ENCODE measurements around the gene ZC3H4. TPM values are rescaled to one million over a fixed set of nuclear protein-coding genes. Genes with fewer than 3 reads are reported as not detected.

ZC3H4 gene
- total RNA-seq, 4 donors from 2014 or later, result 13.1 to 20.9 (median 18.0) TPM

DNA sequence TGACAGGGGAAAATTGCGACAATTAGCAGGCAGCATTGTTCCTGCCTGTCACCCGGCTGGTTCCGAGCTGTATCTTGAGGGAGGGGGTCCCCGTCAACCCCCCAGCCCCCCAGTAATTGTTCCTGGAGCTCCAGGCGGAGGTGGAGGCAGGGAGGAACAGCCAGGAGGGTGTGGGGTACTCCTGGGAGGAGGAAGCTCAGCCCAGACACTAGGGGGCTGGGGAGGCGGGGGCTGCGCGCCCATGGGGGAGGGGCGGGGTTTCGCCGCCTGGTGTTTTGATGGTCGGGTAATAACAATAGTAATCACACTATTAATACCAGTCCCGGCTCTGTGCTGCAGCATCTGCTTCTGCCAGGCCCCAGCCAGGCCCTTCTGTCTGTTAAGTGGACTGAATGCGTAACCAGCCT lies 85.4 kb downstream of the ZC3H4 start:
- DNase-seq (ENCODE audit: low spot score) (no peak), ATAC-seq (ENCODE audit: low FRiP score) (no peak)
- TF ChIP-seq, protein P1, sequence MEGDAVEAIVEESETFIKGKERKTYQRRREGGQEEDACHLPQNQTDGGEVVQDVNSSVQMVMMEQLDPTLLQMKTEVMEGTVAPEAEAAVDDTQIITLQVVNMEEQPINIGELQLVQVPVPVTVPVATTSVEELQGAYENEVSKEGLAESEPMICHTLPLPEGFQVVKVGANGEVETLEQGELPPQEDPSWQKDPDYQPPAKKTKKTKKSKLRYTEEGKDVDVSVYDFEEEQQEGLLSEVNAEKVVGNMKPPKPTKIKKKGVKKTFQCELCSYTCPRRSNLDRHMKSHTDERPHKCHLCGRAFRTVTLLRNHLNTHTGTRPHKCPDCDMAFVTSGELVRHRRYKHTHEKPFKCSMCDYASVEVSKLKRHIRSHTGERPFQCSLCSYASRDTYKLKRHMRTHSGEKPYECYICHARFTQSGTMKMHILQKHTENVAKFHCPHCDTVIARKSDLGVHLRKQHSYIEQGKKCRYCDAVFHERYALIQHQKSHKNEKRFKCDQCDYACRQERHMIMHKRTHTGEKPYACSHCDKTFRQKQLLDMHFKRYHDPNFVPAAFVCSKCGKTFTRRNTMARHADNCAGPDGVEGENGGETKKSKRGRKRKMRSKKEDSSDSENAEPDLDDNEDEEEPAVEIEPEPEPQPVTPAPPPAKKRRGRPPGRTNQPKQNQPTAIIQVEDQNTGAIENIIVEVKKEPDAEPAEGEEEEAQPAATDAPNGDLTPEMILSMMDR (IDR thresholded peaks at IDR 0.05), result no peak

DNA sequence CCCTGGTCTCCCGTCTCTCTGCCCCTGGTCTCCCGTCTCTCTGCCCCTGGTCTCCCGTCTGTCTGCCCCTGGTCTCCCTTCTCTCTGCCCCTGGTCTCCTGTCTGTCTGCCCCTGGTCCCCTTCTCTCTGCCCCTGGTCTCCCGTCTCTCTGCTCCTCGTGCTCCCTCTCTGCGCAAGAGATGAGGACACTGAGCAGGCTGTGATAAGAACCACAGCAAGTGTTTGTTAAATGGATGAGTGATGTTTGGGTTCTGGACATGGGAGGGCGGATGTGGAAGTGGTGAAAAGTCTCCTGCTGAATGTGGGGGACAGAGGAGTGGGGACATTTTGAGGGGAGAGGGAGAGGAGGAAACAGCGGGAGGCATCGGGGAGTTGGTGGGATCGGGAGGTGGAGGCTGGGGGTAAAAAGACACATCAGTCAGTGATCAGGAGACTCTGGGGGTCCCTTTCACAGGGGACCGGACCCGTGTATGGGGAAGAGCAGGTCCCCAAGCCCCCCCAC lies 85.9 kb downstream of the ZC3H4 start:
- ATAC-seq (ENCODE audit: low FRiP score) (no peak), DNase-seq (ENCODE audit: low spot score) (no peak)
- TF ChIP-seq, protein P1 (IDR thresholded peaks at IDR 0.05), result no peak

DNA sequence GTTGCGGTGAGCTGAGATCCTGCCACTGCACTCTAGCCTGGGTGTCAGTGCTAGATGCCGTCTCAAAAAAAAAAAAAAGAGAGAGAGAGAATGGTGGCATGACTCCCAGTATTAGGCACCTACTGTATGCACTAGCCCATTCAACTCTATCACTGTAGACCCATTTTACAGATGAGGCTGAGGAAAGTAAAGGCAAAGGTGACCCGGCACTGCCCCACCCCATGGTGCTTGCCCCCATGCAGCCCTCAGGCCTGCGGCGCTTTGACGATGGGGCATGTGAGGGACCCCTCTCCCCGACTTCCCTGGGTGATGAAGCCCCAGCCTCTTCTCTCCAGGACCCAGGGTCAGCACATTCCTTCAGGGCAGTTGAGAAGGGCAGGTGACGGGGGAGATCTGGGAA lies 86.7 kb downstream of the ZC3H4 start:
- ATAC-seq (ENCODE audit: low FRiP score) (no peak), DNase-seq (ENCODE audit: low spot score) (no peak)
- TF ChIP-seq, protein P1 (IDR thresholded peaks at IDR 0.05), result no peak

DNA sequence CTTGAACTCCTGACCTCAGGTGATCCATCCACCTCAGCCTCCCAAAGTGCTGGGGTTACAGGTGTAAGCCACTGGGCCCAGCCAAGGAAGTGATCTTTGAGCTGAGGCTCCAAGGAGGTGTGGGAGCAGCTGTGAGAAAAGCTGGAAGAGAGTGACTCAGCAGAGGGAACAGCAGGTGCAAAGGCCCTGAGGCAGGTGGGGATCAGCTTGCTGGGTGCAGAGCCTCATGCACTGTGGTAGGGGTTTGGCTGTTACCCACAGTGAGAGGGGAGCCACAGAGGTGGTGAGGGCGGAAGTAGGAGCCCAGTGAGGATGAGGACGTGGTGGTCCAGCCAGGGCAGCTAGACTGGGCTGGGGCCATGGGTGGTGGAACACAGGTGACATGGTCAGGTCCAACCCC lies 87.4 kb downstream of the ZC3H4 start:
- DNase-seq (ENCODE audit: low spot score), result no peak
- TF ChIP-seq, protein P1 (IDR thresholded peaks at IDR 0.05), result no peak

DNA sequence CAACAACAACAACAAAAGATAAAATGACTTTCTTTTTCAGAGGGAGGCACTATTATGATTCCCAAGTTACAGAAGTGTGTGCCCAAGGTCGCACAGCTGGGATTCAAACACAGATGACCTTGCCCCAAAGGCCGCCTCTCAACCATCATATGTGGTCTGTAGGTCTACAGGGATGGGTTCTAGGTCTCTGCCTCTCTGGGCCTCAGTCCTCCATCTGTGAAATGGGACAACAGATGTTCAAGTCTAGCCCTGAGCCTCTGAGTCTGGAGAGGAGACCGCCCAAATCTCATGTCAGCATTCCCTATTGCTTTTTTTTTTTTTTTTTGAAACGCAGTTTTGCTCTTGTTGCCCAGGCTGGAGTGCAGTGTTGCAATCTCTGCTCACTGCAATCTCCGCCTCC lies 89.1 kb downstream of the ZC3H4 start:
- DNase-seq (ENCODE audit: low spot score), result no peak
- TF ChIP-seq, protein P1 (IDR thresholded peaks at IDR 0.05), result no peak
- ATAC-seq (ENCODE audit: low FRiP score), result no peak

More for the DNA sequence above, 87.4 kb downstream of the ZC3H4 start:
- no peak for ATAC-seq (ENCODE audit: low FRiP score)

DNA sequence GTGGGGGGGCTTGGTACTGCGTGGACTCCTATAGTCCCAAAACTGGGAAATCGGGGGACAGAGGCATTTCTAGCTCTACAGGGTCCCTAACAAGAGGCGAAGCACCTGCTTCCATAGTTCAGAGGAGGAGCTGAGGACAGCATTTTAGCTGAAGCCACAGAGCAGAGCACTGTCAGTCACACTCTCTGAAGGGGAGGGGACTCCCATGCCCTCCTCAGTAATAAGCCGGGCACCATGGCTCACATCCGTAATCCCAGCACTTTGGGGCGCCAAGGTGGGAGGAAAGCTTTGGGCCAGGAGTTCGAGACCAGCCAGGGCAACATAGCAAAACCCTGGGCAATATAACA lies 90.2 kb downstream of the ZC3H4 start:
- TF ChIP-seq, protein P1 (IDR thresholded peaks at IDR 0.05), result no peak
- DNase-seq (ENCODE audit: low spot score) (no peak), ATAC-seq (ENCODE audit: low FRiP score) (no peak)

DNA sequence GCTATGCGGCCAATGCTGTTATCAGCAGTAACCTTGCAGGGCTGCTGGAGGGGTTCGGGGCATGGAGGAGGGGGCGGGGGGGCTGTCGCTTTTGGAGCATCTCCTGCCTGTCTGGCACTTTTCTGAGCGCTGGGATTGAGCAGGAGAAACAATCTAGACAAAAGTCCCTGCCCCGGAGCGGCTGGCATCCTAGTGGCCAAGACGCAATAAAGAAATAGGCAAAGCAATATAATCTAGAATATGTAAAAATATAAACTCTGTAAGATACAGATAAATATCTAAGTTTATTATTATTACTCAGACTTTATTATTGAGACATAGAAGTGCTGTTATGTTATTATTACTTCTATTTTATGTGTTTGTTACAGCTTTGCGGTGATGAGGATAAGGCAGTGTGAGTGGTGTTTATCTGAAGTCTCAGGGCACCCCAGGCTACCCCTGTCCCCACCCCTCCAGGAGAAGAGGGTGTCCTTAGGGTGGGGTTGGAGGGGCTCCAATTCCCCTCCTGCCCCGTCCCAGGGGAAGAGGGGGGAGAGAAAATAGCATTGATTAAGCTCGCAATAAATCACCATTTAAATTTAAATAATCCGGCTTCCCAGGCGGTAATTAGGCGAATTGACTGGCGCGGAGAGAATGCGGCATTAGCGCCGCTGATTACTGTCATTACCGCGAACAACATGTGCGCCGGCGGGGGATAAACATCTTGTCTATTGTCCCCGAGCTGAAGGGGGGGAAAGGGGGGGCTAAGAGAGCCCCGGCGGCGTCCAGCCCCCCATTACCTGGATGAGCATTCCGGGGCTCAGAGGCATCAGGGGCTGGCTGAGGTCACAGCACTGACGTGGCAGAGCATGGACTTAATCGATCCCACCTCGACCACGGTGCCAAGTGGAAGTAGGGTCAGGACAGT lies 90.8 kb downstream of the ZC3H4 start:
- ATAC-seq (ENCODE audit: low FRiP score) (no peak), DNase-seq (ENCODE audit: low spot score) (no peak)
- TF ChIP-seq, protein P1 (IDR thresholded peaks at IDR 0.05), result no peak

All from omental fat pad (tissue), 4 donors.